SK-N-SH treated with all-trans-retinoic acid at 6 μM for 48 hours (cell line): Measurements from ENCODE around the gene ANKRD6.
"Not testable (repeated sequence)": the region's sequence is repeated elsewhere in the genome, so short reads cannot be mapped to it uniquely, and the experiment has no call there.

Experiments
- ATAC-seq: fragments of 200-7000 bp; cut with Tn5 transposase; 3 replicates; pipeline ENCODE4 v1.9.1; 2020; ENCODE audit warnings: mild to moderate bottlenecking, moderate library complexity
- ARNTL ChIP-seq: fragments of 450-650 bp; formaldehyde crosslinking; IDR thresholded peaks from 2 replicates; pipeline ENCODE4 v1.5.0; 2020; ENCODE audit warnings: low read depth, mild to moderate bottlenecking, moderate library complexity, borderline replicate concordance
- BACH2 ChIP-seq: fragments of 250-450 bp; sonication (Bioruptor Pico); IDR thresholded peaks from 2 replicates; pipeline ENCODE4 v1.9.0; 2021; ENCODE audit warnings: mild to moderate bottlenecking, borderline replicate concordance
- CREB5 ChIP-seq: fragments of 250-450 bp; sonication (Bioruptor Pico); IDR thresholded peaks from 2 replicates; pipeline ENCODE4 v1.5.1; 2020; ENCODE audit warnings: low read depth, mild to moderate bottlenecking, moderate library complexity
- CSDC2 ChIP-seq: fragments of 250-450 bp; sonication (Bioruptor Pico); IDR thresholded peaks from 2 replicates; pipeline ENCODE4 v1.5.0; 2020; ENCODE audit warnings: mild to moderate bottlenecking, moderate library complexity
- ESRRG ChIP-seq: fragments of 250-450 bp; sonication (Bioruptor Pico); IDR thresholded peaks from 2 replicates; pipeline ENCODE4 v1.6.1; 2021; ENCODE audit warnings: mild to moderate bottlenecking
- GLIS3 ChIP-seq: fragments of 250-450 bp; sonication (Bioruptor Pico); IDR thresholded peaks from 2 replicates; pipeline ENCODE4 v1.5.0; 2020; ENCODE audit warnings: mild to moderate bottlenecking, moderate library complexity
- ISL1 ChIP-seq: fragments of 250-450 bp; sonication (Bioruptor Pico); IDR thresholded peaks from 2 replicates; pipeline ENCODE4 v2.1.2; 2022; ENCODE audit warnings: mild to moderate bottlenecking, moderate library complexity
- OSR1 ChIP-seq: fragments of 250-450 bp; sonication (Bioruptor Pico); IDR thresholded peaks from 2 replicates; pipeline ENCODE4 v1.8.0; 2022; ENCODE audit warnings: moderate library complexity, mild to moderate bottlenecking, inconsistent platforms
- PATZ1 ChIP-seq: fragments of 250-450 bp; sonication (Bioruptor Pico); IDR thresholded peaks from 2 replicates; pipeline ENCODE4 v1.8.0; 2020; ENCODE audit warnings: mild to moderate bottlenecking, moderate library complexity, borderline replicate concordance
- PPARA ChIP-seq: fragments of 250-450 bp; sonication (Bioruptor Pico); IDR thresholded peaks from 2 replicates; pipeline ENCODE4 v1.5.0; 2020; ENCODE audit warnings: mild to moderate bottlenecking, borderline replicate concordance
- RARB ChIP-seq: fragments of 250-450 bp; sonication (Bioruptor Pico); IDR thresholded peaks from 2 replicates; pipeline ENCODE4 v1.8.0; 2021; ENCODE audit warnings: mild to moderate bottlenecking, moderate library complexity
- SNAI2 ChIP-seq: fragments of 250-450 bp; sonication (Bioruptor Pico); IDR thresholded peaks from 2 replicates; pipeline ENCODE4 v1.5.0; 2020; ENCODE audit warnings: mild to moderate bottlenecking, moderate library complexity
- TCF4 ChIP-seq: fragments of 250-450 bp; sonication (Bioruptor Pico); IDR thresholded peaks from 2 replicates; pipeline ENCODE4 v1.8.0; 2021; ENCODE audit warnings: mild to moderate bottlenecking, moderate library complexity, borderline replicate concordance
- TOX ChIP-seq: fragments of 250-450 bp; sonication (Bioruptor Pico); IDR thresholded peaks from 2 replicates; pipeline ENCODE4 v1.8.0; 2021; ENCODE audit warnings: mild to moderate bottlenecking, moderate library complexity, borderline replicate concordance
- TSHZ2 ChIP-seq: fragments of 250-450 bp; sonication (Bioruptor Pico); IDR thresholded peaks from 2 replicates; pipeline ENCODE4 v1.5.0; 2020; ENCODE audit warnings: mild to moderate bottlenecking, moderate library complexity
- ZFP3 ChIP-seq: fragments of 250-450 bp; sonication (Bioruptor Pico); IDR thresholded peaks from 2 replicates; pipeline ENCODE4 v1.5.0; 2020; ENCODE audit warnings: mild to moderate bottlenecking, moderate library complexity
- ZFP30 ChIP-seq: fragments of 450-650 bp; formaldehyde crosslinking; IDR thresholded peaks from 2 replicates; pipeline ENCODE4 v1.5.0; 2022; ENCODE audit warnings: mild to moderate bottlenecking, moderate library complexity
- ZNF565 ChIP-seq: fragments of 450-650 bp; formaldehyde crosslinking; conservative IDR thresholded peaks from 2 replicates; pipeline ENCODE4 v1.5.0; 2020; ENCODE audit warnings: low read depth, mild to moderate bottlenecking, moderate library complexity
- ZNF70 ChIP-seq: fragments of 450-650 bp; formaldehyde crosslinking; IDR thresholded peaks from 2 replicates; pipeline ENCODE4 v1.5.0; 2020; ENCODE audit warnings: mild to moderate bottlenecking, moderate library complexity
- ZNF8 ChIP-seq: fragments of 450-650 bp; formaldehyde crosslinking; IDR thresholded peaks from 2 replicates; pipeline ENCODE4 v1.5.0; 2020; ENCODE audit warnings: mild to moderate bottlenecking, moderate library complexity

ANKRD6 gene

GRCh38 chr6:89619567-89619966 is 186.6 kb downstream of the ANKRD6 start:
- TF ChIP-seq CREB5 (CRISPR knock-in tag) (no peak), ZFP3 (CRISPR knock-in tag) (no peak), SNAI2 (CRISPR knock-in tag) (no peak), ISL1 (CRISPR knock-in tag) (no peak), RARB (CRISPR knock-in tag) (no peak)
- no peak for ATAC-seq

GRCh38 chr6:89623749-89624148 is 190.8 kb downstream of the ANKRD6 start:
- no peak for ATAC-seq
- TF ChIP-seq TOX (CRISPR knock-in tag) (no peak), ZFP30 (CRISPR knock-in tag) (no peak), ZNF565 (no peak), TSHZ2 (CRISPR knock-in tag) (no peak), ARNTL (CRISPR knock-in tag) (no peak)

- no peak for ATAC-seq
- TF ChIP-seq OSR1 (no peak), BACH2 (CRISPR knock-in tag) (no peak)
Observed at GRCh38 chr6:89630488-89630887, 197.5 kb downstream of the ANKRD6 start.

GRCh38 chr6:89636412-89636811 is 203.5 kb downstream of the ANKRD6 start:
- not testable (repeated sequence) for ATAC-seq

- no peak for TF ChIP-seq ZNF8 (CRISPR knock-in tag)
- no peak for TF ChIP-seq TOX (CRISPR knock-in tag)
- TF ChIP-seq ZNF70 (CRISPR knock-in tag), result no peak
- TF ChIP-seq ZFP30 (CRISPR knock-in tag), result no peak
- TF ChIP-seq GLIS3 (CRISPR knock-in tag), result no peak
- TF ChIP-seq OSR1, result no peak
- TF ChIP-seq ESRRG (CRISPR knock-in tag), result no peak
- TF ChIP-seq PATZ1 (CRISPR knock-in tag), result no peak
- TF ChIP-seq ARNTL (CRISPR knock-in tag), result no peak
- no peak for TF ChIP-seq TCF4 (CRISPR knock-in tag)
- no peak for TF ChIP-seq BACH2 (CRISPR knock-in tag)
- ATAC-seq, result peak; percentile 7
Observed at GRCh38 chr6:89637960-89638319, 205.0 kb downstream of the ANKRD6 start.

- ATAC-seq, result peak; percentile 98
- TF ChIP-seq ISL1 (CRISPR knock-in tag), result no peak
- TF ChIP-seq ZFP3 (CRISPR knock-in tag), result no peak
- TF ChIP-seq CSDC2, result no peak
- no peak for TF ChIP-seq TCF4 (CRISPR knock-in tag)
- no peak for TF ChIP-seq CREB5 (CRISPR knock-in tag)
- no peak for TF ChIP-seq OSR1
- TF ChIP-seq TOX (CRISPR knock-in tag), result no peak
- TF ChIP-seq ESRRG (CRISPR knock-in tag), result no peak
- TF ChIP-seq ARNTL (CRISPR knock-in tag), result no peak
- no peak for TF ChIP-seq PPARA (CRISPR knock-in tag)
- TF ChIP-seq ZNF565, result no peak
- no peak for TF ChIP-seq ZNF8 (CRISPR knock-in tag)
- no peak for TF ChIP-seq PATZ1 (CRISPR knock-in tag)
Observed at GRCh38 chr6:89638320-89639195, 205.6 kb downstream of the ANKRD6 start, which contains the start of gene LYRM2. TSS of gene LYRM2 (minus strand) at chr6:89638747. CDS start at chr6:89638716, 31 bp downstream.
